A172 (cell line): ENCODE results near the gene FRYL. TPM values are rescaled to one million over a fixed set of nuclear protein-coding genes. Genes with fewer than 3 reads are reported as not detected.

Source experiments
- DNase-seq: peaks from one replicate; pipeline ENCODE4 v3.0.0-alpha.2; 2015; ENCODE audit warnings: low spot score
- total RNA-seq: library from RNA; depleted of rRNA; stranded (reverse); fragments of >200 nt; shearing (Covaris generic); gene quantifications from 2 replicates; pipeline ENCODE4 v1.2.3, GENCODE V29; 2014

Gene FRYL
- total RNA-seq, 1 experiment from 2014 or later, result 30.0 TPM

- DNase-seq, result no peak
These were observed 222.1 kb downstream of the FRYL start for GRCh38 chr4:48558026-48558425.

- no peak for DNase-seq
These were observed 222.6 kb downstream of the FRYL start for GRCh38 chr4:48557478-48557877.

DNA sequence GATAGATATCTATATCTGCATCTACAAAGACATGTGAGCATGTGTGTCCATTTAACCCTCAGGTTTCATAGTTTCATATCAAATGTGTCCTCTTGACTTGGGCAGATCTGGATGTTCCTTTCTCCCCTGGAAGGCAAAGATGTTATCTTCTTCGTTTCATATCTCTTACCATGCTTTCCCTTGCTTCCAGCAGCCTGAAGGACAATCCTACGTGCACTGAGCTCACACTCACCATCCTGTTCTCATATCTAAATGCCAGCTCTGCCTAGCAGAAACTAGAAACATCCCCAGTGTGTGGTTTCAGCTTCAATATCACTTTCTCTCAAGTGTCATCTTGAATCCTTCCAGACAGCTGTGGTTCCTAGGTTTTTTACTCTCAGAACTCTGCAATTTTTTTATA is 223.8 kb downstream of the FRYL start:
- no peak for DNase-seq

- DNase-seq, result no peak
These were observed 225.5 kb downstream of the FRYL start for GRCh38 chr4:48554606-48555005.

GRCh38 chr4:48553720-48554119 is 226.4 kb downstream of the FRYL start:
- no peak for DNase-seq

- DNase-seq, result no peak
These were observed 233.7 kb downstream of the FRYL start for GRCh38 chr4:48546336-48546735.

DNA sequence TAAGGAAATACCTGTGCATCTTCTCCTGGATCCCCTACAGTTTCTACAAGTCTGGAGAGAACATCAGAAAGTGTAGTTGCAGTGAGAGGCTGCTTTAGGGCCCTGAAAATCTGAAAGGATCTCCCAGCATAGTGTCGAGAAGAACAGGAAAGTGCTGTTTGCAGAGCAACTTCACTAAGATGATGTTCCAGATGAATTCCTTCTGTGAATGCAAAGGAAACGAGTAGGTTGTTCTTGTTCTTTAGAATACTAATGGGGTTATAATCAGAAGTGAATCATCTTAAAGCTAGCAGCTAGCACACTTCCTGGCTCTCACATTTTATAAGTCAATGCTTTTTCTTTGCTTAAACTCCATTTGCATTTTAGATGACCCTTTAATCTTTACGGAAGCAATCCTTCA is 236.3 kb downstream of the FRYL start:
- DNase-seq, result no peak

- no peak for DNase-seq
These were observed 237.2 kb downstream of the FRYL start for GRCh38 chr4:48542888-48543287.

DNA sequence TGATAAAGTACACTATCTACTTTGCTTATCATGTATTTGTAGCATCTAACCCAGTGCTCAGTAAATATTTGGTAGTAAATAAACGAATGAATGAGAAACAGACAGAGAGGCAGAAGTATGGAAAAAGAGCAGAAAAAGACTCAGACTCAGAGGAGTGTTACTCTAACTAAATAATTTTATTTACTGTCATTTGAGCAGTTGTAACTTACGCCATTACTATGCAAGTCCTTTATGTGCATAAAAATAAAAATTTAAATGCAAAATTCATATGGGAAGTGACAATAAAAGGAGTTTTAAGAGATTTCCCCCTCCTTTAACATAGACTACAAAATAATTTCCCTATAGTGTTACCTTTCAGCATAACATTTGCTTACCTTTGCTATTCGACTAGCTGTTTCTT is 240.5 kb downstream of the FRYL start:
- no peak for DNase-seq

DNA sequence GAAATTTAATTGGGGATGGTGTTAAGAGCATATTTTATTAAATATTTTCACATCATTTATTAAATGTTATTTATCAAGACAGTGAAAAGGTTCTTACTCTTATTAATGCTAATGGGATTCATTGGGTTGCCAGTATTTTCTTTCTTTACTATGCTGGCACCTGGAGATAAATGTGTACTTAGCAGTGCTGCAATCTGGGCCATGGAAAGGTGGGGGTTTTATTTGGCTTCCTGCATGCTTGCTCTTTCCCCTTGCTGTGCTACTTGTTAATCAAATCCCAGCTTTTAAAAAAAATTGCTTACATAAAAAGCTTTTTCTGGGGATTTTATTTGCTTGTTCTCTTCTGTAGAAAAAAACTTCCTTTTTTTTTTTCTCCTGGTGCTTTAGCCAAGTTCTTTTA is 241.7 kb downstream of the FRYL start:
- DNase-seq, result no peak

DNA sequence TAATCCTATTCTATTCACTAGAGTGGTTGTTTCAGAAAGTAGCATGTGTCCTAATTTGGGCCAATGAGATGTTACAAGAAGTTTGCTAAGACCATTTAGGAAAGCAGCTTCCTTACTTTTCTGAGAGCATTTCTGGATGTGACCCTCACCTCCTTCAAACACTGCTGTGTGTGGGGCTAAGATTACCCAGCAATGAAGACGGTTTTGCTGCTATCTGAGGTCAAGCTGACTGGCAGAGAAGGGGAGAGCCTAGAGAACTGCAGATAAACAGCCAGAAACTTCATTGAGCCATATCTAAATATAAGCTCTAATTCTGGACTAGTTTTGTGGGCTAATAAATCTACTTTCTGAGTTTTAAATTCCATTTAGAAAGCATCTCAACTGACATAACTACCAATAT is 253.7 kb downstream of the FRYL start:
- DNase-seq, result no peak

- DNase-seq, result no peak
These were observed 261.9 kb downstream of the FRYL start for GRCh38 chr4:48518143-48518542.

DNA sequence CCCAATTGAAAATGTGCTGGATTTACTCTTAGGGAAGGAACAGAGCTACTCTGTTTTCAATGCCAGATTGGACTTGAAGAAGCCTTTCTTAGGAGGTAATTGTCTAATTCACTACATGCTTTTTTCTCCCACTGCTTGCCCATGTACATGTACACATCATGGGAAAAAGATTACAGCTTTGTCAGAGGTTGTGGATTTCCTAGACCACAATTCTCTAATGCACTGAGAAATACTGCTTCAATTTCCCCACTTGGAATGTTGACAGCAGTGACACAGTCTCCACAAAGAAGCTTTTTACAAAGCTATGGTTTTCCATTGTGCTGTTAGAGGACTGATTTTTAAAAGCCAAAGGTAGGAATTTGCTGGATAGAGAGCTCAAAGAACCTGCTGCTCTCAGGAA is 270.5 kb downstream of the FRYL start:
- DNase-seq, result no peak

DNA sequence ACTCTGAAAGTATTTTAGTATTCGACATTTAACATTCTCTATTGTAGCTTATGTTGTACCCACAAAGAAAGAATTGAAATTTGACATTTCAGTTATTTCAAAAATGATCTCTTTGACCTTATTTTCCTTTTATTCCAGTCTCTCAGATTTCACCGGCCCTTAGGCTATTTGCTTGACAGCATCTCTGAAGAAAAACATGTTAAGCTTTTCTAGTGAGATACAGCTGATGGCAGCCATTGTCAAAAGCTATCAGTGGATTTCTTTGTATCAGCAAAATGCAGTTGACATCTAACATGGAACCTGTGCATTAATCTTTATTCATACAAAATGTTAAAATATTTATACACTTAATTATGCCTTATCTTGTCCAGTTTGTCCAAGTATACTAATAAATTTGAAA is 273.4 kb downstream of the FRYL start:
- DNase-seq, result no peak

GRCh38 chr4:48504352-48504751 is 275.7 kb downstream of the FRYL start:
- no peak for DNase-seq

DNA sequence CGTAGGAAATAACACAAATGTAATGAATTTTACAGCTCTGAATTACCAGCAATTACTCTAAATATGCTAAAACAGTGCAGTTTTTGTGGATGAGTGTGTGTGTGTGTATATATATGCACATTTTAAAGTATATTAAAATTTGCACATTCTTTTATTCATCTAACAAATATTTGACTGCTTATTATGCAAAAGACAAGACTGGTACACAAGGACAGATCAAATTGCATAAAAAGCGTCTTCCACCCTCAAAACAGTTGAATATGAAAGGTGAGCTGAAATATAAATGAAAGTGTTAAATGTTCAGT is 276.1 kb downstream of the FRYL start:
- DNase-seq, result no peak

- no peak for DNase-seq
These were observed 276.6 kb downstream of the FRYL start for GRCh38 chr4:48503233-48504025.

DNA sequence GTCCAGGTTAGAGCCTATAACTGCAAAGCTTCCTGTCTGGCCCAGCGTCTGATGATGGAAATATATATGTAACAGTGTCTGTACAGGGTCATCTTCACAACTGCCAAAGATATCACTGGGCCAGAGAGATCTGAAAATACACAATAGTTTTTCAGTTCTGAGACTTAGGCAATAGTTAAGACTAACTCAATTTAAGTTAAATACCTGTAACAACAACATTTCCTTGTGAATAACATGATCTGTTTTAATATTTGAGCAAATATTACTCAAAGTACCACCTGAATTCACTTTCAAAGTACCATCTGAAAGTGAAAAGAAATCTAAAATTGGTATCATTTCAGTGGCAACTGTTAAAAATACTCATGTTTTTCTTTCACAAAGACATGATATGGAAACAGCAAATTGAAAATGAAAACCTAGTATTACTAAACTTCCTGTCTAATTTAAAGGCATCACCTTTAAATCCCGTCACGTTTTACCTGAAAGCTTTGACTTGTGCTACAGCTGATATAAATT is 280.5 kb downstream of the FRYL start:
- no peak for DNase-seq

DNA sequence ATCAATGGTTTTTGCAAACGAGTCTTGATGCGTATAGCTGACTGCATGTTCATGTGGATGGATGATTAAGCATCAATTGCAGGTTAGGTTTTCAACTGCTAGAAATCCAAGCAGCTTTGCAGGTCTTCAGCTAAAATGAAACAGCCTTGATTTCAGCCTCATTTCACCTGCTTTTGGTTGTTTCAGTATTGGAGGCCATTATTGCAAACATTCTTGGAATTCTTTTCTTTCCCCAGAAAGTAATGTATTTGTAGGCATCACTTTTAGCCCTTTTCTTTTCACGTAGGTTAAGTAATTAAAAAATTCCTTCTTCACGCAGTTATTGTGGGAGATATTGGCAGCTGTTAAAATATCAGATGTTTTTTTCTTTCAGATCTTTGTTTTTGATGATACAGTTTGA is 281.2 kb downstream of the FRYL start:
- DNase-seq, result no peak

DNA sequence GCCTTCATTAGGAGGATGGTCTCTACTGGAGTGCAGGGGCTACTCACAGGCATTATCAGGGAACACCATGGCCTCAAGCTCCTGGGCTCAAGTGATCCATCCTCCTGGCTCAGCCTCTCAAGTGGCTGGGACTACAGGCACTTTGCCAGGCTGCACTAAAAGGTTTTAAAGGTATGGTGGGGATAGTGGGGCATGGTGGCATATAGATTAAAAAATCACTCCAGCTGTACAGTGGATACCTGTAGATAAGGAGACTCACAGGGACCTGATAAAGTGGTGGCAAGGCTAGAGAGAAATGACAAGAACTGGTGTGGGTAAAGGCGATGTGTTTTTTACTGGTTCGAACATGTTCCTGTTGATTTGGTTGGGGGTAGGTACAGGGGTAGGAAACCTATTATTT is 284.1 kb downstream of the FRYL start:
- DNase-seq, result no peak

DNA sequence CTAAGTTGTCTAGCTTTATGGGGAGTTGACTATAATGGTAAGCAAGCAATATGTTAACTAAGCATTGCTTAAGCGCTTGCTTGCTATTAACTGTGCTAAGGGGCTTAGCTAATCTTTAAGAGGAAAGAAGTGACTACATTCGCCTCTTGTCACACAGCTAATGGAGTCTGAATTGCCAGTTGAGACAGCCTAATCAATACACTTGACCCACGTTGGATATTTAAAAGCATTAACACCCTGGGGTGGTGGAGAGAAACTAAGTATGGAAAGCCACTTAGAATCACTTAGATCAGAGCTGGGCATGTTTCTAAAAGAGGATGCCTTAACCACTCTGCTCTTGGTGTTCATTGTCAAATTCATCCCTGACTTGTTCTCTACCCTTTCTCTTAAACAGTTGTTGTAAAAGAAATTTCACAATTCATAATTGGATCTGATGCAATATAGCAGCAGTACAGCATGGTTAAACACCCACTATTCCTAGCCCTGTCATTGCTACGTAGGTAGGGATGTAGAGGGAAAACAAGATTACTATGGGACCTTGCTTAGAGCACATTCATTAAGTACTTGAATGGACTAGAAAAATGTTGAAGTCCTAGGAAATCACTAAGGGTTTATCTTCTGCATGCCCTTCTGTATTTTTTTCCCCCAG is 286.5 kb downstream of the FRYL start:
- no peak for DNase-seq

DNA sequence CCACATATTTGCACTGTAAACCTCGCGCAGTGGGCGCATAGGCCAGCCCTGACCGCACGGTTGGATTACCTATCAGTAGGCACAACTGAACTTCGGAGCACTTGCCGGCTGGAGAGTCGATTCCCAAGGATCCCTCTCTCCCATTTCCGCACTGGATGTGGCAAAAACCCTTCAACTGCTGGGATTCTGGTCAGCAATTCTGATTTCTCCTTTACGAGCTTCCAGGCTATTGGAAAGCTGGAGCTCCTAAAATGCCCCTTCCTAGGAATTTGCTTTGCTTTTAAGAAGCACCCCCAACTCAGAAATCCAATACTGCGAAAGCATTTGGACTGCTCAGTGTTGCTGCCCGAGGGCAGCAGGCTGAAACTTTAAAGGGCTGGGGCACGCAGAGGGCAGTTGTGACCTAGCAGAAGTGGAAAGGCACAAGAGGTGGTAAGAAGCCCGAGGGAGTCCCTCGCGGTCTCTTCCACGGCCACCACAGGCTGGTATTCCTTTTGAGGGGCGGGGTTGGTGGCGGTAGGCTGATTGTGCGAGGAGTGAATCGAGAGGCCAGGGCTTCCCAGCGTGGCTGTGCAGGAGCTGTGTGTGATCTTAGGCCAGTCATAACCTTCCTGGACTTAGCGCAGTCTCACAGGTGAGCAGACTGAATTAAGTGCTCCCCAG is 288.4 kb downstream of the FRYL start:
- no peak for DNase-seq
